GM19324 (cell line): ENCODE data around the gene CCDC14.
"Not testable (repeated sequence)": the region's sequence is repeated elsewhere in the genome, so short reads cannot be mapped to it uniquely, and the experiment has no call there.

Experiments
- ATAC-seq: cut with Tn5 transposase; IDR thresholded peaks from one replicate; pipeline ENCODE4 v1.9.1; 2021; ENCODE audit warnings: mild to moderate bottlenecking, moderate library complexity; ENCODE audit not compliant: unreplicated experiment, low FRiP score

Gene CCDC14

DNA sequence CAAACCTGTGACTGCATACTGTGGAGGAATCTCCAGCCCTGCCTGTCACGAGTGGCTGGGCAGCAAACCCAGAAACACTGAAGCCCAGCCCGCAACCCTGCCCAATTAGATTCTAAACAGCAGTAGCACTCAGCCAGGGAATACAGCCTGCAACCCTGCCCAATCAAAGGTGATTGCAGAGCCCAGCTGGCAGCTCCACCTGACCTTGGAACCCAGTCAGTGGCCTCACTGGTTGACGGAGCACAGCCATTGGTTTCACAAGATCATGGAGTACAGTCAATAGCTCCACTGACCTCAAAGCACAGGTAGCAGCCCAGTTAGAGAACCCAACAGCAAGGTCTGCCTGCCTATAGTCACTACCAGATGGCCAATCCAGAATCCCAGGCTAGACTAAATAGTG is 41.7 kb downstream of the CCDC14 start:
- ATAC-seq: no peak

DNA sequence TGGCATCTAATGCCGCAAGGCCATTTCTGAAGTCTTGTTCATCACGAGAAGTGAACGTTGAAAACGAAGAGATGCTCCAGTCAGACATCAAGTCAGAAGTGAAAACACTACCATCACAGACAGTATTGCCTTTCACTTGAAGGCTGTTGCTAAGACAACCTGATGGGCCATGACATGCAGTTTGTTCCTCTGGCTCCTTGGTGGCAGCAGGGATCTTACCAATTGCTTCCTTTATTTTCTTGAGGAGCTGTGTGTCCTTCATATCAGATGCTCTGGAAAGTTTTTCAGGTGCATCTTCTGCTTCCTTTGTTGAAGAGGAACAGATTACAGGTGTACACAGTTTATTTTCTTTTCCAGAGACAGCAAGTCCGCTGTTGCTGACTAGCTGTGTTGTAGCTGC is 46.2 kb downstream of the CCDC14 start:
- no peak for ATAC-seq

DNA sequence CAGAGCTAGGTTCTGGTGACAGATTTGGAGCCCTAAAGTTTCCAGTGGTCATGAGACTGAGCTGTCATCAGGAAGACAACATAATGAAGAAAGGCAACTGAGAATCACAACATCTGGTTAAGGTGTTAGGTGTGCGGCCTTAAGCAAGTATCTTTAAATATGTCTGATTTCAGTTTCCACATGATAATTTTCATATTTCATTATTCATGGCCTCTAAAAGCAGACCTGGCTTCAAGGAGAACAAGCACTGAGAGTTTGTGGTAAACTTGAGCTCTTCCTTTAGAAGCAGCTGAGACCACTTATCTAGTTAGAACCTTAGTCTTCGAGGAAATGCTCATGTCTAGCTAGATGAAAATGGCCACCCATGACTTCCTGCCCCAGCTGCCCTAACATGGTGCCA is 51.2 kb downstream of the CCDC14 start:
- peak; percentile 79 for ATAC-seq

DNA sequence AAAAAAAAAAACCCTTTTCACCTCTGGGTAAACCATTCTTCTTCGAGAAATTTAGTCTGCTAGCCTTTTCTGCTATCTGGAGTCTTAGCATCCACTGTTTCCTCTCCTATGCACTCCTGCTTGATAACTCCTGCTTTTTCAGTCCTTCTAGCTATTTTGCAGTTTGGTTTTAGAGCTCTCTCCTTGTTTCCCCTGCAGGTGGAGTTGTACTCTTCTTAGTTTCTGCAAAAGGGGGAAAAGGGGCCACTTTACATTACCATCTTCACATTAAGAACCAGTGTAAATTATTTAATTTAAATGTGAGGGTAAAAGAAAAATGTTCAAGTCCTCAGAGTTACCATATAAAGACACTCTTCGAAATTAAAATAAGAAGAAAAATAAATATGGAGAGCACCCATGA is 53.3 kb downstream of the CCDC14 start:
- no peak for ATAC-seq

DNA sequence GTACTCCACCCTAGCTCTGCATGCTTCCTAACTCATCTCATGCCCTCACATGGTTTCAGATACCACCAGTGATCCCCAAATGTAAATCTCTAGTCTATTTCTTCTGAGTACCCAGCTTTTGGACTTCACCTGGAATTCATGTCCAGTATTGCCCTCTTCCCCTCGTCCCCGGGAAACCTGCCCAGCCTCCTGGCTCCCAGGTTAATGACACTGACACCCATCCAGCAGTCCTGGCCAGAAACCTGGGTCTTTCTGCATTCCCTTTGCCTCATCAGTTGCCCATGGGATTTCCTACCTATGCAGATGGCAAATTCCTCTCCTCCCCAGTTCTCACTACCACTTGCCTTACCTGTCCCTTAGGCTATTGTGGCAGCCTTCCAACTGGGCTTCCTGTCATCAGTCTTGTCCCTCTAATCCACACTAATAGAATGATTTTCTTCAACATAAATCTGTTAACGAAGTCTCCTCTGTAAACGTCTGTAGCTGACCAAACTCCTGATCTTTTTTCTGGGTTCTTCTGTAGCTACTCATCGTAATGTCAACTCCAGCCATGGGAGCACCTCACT is 61.6 kb downstream of the CCDC14 start:
- ATAC-seq: no peak

DNA sequence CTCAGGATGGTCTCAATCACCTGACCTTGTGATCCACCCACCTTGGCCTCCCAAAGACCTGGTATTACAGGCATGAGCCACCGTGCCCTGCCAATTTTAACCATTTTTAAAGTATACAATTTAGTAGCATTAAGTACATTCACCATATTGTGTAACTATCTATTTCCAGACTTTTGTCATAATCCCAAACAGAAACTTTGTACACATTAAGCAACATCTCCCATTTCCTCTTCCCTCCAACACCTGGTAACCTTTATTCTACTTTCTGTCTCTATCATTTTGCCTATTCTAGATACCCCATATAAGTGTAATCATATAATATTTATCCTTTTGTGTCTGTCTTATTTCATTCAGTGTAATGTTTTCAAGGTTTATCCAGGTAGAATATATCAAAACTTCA is 68.0 kb downstream of the CCDC14 start:
- no peak for ATAC-seq

DNA sequence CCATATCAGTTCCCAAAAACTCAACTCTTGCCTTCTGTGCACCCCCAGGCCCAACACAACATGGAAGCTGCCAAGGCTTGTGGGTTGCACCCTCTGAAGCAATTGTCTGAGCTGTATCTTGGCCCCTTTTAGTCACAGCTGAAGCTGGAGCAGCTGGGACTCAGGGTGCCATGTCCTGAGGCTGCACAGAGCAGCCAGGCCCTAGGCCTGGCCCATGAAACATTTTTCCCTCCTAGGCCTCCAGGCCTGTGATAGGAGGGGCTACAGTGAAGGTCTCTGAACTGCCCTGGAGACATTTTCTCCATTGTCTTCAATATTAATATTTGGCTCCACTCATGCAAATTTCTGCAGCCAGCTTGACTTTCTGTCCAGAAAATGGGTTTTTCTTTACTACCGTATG is 68.8 kb downstream of the CCDC14 start:
- ATAC-seq: no peak

DNA sequence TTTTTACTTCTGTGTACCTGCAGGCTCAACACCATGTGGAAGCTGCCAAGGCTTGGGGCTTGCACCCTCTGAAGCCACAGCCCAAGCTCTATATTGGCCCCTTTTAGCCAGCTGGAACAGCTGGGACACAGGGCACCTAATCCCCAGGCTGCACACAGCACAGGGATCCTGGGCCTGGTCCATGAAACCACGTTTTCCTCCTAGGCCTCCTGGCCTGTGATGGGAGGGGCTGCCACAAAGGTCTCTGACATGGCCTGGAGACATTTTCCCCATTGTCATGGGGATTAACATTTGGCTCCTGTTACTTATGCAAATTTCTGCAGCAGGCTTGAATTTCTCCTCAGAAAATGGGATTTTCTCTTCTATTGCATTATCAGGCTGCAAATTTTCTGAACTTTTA is 70.0 kb downstream of the CCDC14 start:
- ATAC-seq: not testable (repeated sequence)

DNA sequence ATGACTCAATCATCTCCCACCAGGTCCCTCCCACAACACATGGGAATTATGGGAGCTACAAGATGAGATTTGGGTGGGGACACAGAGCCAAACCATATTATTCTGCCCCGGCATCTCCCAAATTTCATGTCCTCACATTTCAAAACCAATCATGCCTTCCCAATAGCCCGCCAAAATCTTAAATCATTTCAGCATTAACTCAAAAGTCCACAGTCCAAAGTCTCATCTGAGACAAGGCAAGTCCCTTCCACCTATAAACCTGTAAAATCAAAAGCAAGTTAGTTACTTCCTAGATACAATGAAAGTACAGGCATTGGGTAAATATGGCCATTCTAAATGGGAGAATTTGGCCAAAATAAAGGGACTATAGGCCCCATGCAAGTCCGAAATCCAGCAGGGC is 70.9 kb downstream of the CCDC14 start:
- ATAC-seq: not testable (repeated sequence)

DNA sequence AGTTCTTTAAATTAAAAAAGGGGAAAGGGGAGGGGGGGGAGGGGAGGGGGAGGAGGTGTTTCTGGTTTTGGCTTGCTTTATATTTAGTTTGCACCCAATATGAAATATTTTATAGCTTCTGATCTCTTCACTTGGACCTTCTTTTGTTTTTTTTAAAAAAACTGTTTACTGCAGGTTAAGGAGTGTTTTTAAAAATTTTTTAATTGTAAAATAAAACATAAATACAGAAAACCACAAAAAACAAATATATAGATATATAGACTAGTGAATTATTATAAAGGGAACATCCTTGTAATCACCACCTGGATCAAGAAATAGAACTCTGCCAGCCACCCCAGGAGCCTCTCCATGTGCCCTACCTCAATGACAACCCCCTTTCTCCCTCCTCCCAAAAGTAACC is 76.0 kb downstream of the CCDC14 start:
- no peak for ATAC-seq

DNA sequence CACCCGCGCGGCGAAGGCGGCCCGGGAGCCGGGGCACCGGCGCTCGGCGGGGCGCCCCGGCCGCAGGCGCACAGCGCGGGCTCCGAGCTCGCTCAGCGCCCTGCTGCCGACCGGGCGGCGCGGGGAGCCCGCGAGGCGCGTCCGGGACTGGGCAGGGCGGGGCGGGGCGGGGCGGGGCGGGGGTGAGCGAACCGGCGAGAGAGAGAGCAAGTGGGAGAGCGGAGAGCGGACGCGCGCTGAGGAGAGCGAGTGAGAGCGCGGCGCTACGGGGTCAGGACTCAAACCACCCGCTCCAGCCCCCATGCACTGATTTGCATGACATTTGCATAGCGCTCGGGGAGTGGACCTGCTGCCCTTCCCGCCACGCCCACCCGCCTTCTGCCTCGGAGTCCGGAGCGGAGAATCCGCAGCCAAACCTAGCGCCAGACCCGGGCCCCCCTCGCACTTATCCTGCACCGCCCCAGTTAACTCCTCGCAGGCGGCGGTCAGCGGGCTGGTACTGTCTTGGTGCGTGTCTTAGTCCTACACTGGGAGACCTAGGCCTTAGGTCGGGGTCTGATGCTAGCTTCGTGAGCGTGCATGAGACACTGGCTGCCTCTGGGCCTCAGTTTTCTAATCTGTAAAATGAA is 76.7 kb downstream of the CCDC14 start, which contains the start of gene MYLK:
Gene MYLK, minus strand, starts transcription at position 130 of the 629 bp plus-strand sequence. CDS start 90,491 bp downstream, outside the sequence.
- peak; percentile 51 for ATAC-seq

DNA sequence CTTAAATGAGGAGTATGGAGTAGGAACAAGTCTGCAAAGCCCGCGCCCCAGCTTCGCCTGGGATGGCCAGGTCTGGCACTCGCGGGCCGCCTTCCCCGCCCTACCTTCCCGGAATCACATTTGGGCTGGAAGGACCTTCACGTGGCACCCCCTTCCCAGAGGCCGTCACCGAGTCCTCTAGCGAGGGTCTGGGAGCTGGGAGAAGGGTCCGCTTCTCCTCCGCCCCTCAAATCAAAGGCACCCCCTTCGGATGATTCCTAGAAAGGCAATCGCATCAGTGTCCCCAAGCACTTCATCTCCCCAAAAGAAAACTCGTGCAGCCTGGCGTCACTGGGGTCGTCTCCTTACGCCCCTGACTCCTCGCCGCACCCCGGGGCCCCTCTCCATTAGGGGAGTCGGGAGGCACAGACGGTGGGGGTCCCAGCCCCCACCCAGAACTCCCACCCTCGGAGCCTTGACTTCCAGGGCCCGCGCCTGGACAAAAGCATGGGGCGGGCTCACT is 77.3 kb downstream of the CCDC14 start:
- ATAC-seq: peak; percentile 2

DNA sequence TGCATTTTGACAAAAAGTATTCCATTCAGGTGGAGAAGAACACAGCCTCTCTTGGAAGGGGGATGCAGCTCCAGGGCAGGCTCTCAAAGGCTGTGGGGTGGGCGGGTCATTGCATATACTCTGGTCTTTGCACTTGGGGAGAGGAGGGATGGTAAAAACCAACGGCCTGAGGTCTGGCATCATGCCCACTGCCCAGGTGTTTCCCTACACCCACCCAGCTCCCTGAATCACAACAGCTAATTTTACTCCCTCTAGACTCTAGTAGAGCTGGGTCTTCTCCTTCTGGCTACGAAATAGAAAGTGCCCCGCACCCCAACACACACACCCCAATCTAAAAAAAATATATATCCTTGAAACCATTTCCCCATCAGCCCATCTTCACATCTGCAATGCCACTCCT is 77.9 kb downstream of the CCDC14 start:
- no peak for ATAC-seq

DNA sequence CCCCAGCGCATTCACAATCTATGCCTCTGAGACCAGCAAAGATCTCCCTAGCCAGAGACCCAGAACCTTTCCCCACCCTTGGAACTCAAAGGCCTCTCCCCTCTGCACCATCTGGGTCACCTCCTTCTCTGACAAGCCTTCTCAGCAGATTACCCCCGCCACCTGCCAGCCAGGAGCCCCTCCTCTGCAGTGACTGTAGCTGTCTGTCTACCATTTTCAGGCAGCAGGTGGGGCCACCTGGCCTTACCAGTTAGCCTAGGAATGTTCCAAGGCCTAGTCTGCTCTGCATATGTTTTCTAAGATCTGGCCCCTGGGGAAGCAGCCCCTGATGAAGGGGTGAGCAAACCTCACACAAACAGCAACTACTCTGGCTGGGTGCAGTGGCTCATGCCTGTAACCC is 79.3 kb downstream of the CCDC14 start:
- no peak for ATAC-seq

DNA sequence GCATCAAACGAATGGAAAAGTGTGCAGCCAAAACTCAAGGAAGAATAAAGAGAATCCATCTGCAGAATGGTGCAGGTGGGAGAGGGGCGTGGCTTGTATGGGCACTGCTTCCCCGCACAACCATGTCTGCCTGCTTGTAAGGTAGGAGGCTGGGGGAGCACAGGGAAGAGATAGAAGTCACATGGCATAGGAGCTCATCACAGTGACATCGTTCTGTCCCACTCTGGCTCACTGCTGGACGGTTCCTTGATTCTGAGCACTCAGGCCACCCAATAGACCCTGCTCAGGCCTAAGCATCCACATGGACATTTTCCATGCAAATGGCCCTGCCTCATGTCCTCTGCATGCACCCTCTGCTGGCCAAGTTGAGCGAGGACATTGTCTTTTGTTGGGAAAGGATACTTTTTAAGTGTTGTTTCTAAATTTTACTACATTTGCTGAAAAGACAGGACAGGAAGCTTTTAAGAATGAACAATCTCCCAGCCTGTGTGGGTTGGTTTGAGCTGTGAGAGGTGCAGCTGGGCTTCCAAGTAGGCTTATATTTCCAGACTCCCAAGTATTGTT is 79.9 kb downstream of the CCDC14 start:
- no peak for ATAC-seq

DNA sequence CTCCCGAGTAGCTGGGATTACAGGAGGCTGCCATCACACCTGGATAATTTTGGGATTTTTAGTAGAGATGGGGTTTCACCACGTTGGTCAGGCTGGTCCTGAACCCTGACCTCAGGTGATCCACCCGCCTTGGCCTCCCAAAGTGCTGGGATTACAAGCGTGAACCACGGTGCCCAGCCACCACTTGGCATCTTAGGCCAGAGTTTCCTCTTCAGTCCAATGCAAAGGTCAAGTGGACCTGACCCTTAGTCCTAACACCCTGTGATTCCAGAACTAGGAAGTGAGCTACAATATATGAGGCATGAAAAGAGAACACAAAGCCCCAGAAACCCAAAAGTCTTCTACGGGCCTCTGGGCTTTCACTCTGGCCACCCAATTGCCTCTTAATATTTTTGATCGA is 82.2 kb downstream of the CCDC14 start:
- no peak for ATAC-seq

DNA sequence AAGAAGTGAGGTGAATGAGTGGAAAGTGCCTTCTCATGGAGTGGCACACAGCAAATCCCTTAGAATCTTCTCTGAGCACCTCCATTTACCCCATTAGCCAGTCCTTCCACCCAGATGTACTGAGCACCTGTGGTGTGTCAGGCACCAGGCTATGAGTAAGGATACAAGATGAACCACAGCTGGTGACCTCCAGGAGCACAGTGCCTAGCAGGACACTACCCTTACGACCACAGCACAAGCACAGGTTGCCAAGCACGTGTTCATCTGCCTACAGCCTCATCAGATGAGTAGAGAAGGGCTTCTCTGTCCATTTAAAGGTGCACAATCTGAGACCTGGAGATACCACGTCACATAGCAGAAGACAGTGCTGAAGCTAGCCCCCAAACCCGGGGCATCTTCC is 83.1 kb downstream of the CCDC14 start:
- no peak for ATAC-seq

DNA sequence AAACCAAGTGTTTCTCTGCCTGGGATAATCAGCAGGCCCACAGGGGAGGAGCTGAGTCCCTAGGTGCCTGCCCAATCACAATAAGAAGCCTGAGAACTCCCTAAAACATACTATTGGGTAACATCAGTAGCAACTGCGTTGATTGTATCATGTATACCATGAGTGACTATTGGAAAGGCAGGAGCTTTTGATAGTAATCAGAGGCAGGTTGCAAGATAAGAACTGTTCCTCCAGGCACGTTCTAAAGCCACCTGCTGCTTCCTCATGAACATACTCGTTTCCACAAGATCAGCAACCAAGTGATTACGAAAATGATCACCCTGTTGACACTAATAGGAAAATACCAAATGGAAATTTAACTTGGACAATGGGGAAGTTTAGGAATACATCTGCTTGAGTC is 83.6 kb downstream of the CCDC14 start:
- ATAC-seq: no peak

DNA sequence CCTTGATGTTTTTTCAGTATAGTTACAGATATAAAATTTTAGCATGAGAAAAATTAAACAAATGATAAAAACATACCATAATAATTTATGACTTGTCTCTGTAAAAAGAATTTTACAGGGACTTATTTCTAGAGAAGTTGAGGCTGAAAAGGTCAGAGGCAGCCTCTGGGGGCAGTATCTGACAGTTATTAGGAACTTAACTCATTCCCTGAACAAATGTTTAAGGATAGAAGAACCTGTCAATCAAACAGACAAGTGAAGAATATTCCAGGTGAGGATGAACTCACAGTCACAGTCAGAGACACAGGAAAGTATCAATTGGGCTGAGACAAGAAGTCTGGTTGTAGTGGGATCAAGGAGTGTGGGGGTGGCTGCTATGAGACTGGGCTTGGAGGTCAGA is 84.2 kb downstream of the CCDC14 start:
- ATAC-seq: no peak

DNA sequence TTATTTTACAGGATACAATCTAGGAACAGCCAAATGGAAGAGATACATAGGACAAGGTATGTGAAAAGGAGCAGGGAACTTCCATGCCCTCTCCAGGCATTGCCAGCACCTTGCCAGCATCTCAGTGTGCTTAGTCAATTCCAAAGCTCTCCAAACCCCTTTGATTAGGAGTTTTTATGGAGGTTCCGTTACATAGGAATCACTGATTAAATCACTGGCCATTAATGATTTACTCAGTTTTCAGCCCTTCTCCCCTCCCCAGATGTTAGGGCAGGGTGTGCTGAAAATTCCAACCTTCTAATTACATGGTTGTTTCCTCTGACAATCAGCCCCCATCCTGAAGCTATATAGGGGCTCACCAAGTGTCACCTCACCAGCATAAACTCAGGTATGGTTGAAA is 88.4 kb downstream of the CCDC14 start:
- no peak for ATAC-seq

DNA sequence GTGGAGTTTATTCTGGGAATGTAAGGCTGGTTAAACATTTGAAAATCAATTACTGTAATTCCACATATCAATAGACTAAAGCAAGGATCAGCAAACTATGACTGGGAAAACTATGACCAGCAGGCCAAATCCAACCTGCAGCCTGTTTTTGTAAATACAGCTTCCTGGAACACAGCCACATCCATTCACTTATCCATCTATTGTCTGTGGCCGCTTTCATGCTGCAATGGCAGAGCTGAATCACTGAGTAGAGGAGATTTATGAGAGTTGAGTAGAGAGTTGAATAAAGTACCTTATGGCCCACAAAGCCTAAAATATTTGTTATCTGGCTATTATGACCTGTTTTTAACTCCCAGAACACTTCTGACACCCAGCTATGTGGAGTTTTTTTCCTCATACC is 89.1 kb downstream of the CCDC14 start:
- no peak for ATAC-seq

DNA sequence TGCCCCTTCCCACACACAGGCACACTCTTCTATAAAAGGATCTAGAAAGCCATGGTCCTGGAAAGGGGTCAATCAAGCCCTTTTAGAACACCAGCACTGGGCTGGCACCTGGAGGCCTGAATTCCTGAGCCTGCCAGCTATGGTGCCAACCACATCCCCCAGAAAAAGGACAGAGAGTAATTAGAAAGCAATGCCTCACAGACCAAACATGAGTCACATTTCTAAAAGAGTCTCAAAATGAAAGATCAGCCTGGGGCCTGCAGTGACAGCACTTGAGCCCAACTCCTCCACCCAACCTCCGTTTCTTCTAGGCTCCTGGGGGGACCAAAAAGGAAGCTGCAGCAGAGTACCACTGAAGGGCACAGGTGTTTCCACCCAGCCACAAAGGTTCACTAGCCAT is 91.0 kb downstream of the CCDC14 start:
- no peak for ATAC-seq
